ENCODE results near the gene NFATC2.
"Not testable (repeated sequence)": the region's sequence is repeated elsewhere in the genome, so short reads cannot be mapped to it uniquely, and the experiment has no call there.

The NFATC2 gene

GRCh38 chr20:51473771-51474170 lies 68.7 kb downstream of the NFATC2 start:
- DNase-seq (ENCODE audit: low read depth in 2 of 2) = no peak

GRCh38 chr20:51473256-51473655 lies 69.3 kb downstream of the NFATC2 start:
- no peak for DNase-seq (ENCODE audit: low read depth in 2 of 2)

DNA sequence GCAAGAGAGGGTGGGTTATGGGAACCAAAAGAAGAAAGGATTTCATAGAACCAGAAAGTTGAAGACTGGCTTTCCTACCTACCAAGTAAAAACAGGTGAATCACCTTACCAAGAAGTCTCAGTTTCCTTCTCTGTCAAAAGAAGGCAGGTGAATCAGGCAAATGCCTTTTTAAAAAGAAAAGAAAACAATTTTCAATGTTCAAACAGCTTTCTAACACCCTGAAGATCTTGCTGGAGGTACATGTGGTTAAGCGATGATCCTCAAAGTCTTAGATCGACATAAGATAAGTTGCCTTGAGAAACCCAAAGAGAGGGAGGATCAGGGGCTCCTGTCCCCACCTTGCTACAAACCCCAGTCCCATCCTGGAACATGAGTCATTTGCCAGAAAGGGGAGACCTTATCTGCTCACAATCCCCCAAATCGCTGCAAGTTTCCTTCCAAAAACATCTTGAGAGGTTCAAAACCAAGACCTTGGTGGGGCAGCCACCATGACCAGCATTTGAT lies 71.6 kb downstream of the NFATC2 start:
- DNase-seq (ENCODE audit: low read depth in 2 of 2) = no peak

GRCh38 chr20:51470499-51470820 lies 72.1 kb downstream of the NFATC2 start:
- DNase-seq (ENCODE audit: low read depth in 2 of 2) = no peak

DNA sequence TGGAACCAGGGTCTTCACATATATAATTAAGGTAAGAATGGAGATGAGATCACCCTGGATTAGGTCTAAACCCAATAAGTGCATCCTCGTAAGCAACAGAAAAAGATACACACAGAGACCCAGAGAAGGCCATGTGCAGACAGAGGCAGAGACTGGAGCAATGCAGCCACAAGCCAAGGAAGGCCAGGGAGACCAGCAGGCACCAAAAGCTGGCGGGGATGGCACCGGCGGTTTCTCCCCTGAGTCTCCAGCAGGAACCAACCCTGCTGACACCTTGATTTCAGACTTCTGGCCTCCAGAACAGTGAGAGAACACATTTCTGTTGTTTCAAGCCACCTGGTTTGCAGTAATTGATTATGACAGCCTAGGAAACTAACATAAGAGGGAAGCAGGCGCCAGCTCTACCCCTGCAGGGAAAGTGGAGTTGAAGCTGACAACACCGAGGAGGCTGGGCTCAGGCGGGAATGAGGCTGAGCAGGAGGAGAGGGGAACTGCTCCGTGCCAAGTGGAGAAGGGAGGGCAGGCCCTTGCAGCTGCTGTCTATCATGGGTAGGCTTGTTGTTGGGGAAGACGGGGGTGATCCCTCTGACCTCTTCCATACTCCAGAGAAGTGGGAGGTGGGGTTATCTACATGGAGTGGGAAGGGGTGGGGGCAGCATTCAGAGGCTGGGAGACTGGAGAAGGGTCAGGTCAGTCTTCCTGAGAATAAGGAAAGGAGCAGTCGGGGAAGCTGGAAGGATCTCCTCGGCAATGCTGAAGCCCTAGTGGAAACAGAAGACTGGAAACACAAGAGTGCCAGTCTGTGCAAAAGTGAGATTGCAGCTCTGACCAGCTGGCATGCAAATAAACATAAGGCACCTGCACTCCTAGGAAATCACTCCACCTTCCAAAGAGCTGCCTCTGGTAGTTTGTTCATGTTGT lies 72.7 kb downstream of the NFATC2 start:
- DNase-seq (ENCODE audit: low read depth in 2 of 2) = no peak

DNA sequence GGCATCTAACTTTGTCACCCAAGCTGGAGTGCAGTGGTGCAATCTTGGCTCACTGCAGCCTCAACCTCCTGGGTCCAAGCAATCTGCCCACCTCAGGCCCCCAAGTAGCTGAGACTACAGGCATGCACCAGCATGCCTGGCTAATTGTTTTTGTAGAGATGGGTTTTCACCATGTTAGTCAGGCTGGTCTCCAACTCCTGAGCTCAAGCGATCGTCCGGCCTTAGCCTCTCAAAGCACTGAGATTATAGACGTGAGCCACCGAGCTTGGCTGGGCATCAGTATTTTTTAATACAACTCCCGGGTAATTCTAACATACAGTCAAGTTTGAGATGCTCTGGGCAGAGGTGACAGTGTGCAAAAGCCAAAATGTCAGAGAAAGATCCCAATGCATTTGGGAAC lies 73.5 kb downstream of the NFATC2 start:
- no peak for DNase-seq (ENCODE audit: low read depth in 2 of 2)

DNA sequence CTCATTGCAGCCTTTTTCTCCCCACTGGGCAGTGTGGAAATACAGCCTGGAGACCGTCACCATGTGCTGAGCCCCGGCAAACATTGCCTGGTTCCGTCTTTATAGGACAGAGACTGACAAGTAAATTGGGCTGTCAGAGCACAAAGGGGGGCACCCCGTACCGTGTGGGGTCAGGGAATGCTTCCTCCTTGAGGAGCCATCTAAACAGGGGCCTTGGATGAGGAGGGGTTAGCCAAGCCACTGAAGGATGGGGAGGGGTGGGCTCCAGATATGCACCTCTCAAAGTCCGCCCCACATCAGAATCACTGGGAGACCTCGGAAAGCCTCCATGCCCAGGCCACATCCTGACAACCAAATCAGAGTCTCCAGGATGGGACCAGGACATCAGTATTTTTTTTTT lies 73.9 kb downstream of the NFATC2 start:
- DNase-seq (ENCODE audit: low read depth in 2 of 2) = no peak

DNA sequence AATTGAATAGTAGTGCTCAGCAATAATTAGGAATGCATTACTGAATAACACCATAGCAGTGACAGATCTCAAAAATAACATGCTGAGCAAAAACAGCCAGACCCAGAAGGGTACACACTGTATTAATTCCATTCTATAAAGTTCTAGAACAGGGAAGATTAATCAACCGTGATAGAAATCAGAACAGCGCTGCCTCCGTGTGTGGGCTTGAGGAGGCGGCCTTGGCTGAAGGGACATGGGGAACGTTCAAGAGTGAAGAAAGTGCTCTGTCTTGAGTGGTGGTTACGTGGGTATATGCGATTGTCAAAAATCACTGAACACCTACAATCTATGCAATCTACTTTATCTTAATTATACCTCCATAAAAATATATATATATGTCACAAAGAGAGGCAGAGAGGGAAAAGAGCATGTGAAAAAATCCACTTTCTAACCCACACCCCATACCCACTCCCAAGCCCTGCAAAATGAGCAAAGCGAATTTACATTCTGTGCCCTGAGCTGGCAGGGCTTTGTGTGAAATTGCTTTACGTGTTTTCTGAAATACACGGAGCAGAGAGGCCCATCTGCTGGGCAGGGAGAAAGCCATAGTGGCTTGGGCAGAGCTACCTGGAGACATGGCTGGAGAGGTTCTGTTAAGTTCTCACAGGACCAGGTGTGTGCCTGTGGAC lies 74.4 kb downstream of the NFATC2 start:
- no peak for DNase-seq (ENCODE audit: low read depth in 2 of 2)

DNA sequence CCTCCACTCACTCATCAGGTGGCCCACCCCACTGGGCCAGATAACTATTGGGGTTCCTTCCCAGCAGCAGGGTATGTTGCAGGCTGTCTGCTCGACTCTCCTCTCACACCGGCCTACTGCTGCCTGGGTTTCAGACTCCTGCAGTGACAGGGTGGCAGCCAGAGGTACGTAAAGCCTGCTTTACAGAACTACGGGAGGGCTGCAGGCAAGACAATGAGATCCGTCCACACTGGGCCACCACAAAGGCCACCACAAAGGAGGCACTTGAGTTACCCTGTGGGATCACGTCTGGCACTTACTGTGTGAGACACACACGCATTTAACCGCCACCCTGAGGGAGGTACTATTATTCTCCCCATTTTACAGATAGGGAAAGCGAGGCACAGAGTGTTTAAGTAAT lies 78.5 kb downstream of the NFATC2 start:
- no peak for DNase-seq (ENCODE audit: low read depth in 2 of 2)

DNA sequence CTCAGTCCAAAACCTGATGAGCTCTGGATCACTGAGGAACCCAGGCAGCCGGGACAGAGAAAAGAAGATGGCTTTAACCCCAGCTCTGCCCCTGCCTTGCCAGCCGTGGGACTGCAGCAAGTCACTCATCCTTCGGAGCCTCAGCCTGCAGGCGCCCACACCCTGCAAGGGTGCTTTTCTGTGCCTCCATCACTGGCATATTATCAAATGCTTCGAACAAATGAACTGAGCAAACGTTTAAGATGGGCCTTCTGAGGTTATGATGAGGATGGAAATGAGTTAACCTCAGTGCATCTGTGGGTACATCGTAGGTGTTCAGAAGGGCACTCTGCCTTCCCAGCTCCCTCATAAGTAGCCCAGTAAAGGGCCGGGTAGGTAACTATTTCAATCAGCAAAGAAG lies 79.0 kb downstream of the NFATC2 start:
- no peak for DNase-seq (ENCODE audit: low read depth in 2 of 2)

GRCh38 chr20:51462566-51463276 lies 79.8 kb downstream of the NFATC2 start:
- no peak for DNase-seq (ENCODE audit: low read depth in 2 of 2)

GRCh38 chr20:51461846-51462245 lies 80.7 kb downstream of the NFATC2 start:
- DNase-seq (ENCODE audit: low read depth in 2 of 2) = not testable (repeated sequence)

GRCh38 chr20:51461306-51461705 lies 81.2 kb downstream of the NFATC2 start:
- no peak for DNase-seq (ENCODE audit: low read depth in 2 of 2)

GRCh38 chr20:51460569-51461265 lies 81.8 kb downstream of the NFATC2 start:
- no peak for DNase-seq (ENCODE audit: low read depth in 2 of 2)

GRCh38 chr20:51460163-51460562 lies 82.4 kb downstream of the NFATC2 start:
- DNase-seq (ENCODE audit: low read depth in 2 of 2) = no peak

- no peak for DNase-seq (ENCODE audit: low read depth in 2 of 2)
These were observed 83.6 kb downstream of the NFATC2 start for GRCh38 chr20:51458751-51459439.

DNA sequence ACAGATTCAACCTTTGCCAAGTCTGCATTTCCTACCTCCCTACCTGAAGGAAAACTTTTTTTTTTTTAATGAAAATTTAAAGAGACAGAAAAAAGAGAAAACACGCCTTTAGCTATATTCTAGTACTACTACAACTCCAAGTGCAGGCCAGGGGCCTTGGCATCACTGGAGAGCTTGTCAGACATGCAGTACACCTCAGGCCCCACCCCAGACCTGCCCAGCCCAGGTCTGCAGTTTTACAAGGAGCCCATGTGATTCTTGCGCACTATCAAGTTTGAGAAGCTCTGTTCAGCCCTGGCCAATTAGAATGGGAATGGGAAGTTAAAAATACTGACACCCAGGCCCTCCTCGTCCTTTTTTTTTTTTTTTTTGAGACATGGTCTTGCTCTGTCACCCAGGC lies 85.0 kb downstream of the NFATC2 start:
- no peak for DNase-seq (ENCODE audit: low read depth in 2 of 2)

- no peak for DNase-seq (ENCODE audit: low read depth in 2 of 2)
These were observed 85.7 kb downstream of the NFATC2 start for GRCh38 chr20:51456511-51457509.

- DNase-seq (ENCODE audit: low read depth in 2 of 2) = no peak
These were observed 88.2 kb downstream of the NFATC2 start for GRCh38 chr20:51454250-51454865.

Data from stimulated activated CD4-positive, alpha-beta T cell treated with anti-CD3 and anti-CD28 coated beads, Interleukin-1b, Interleukin-23, amount 100 ng/mL, for 4 hours (primary cell).